Activated naive CD4-positive, alpha-beta T cell treated with anti-CD3 and anti-CD28 coated beads, Interleukin-2, amount 50 U/mL, for 24 hours (primary cell): ENCODE results near the gene LRRC53.

Experiments
- H3K27ac Mint-ChIP-seq: one replicate; pipeline ENCODE4 v1.8.0; 2021; ENCODE audit warnings: mild to moderate bottlenecking, mixed read lengths
- H3K27me3 Mint-ChIP-seq: one replicate; pipeline ENCODE4 v1.8.0; 2021; ENCODE audit warnings: mixed read lengths
- H3K36me3 Mint-ChIP-seq: one replicate; pipeline ENCODE4 v1.8.0; 2021; ENCODE audit warnings: mixed read lengths
- H3K4me1 Mint-ChIP-seq: one replicate; pipeline ENCODE4 v1.8.0; 2021; ENCODE audit warnings: mixed read lengths
- H3K4me3 Mint-ChIP-seq: one replicate; pipeline ENCODE4 v1.8.0; 2021; ENCODE audit warnings: mild to moderate bottlenecking, mixed read lengths
- H3K9me3 Mint-ChIP-seq: one replicate; pipeline ENCODE4 v1.8.0; 2021; ENCODE audit warnings: mixed read lengths

LRRC53 gene

DNA sequence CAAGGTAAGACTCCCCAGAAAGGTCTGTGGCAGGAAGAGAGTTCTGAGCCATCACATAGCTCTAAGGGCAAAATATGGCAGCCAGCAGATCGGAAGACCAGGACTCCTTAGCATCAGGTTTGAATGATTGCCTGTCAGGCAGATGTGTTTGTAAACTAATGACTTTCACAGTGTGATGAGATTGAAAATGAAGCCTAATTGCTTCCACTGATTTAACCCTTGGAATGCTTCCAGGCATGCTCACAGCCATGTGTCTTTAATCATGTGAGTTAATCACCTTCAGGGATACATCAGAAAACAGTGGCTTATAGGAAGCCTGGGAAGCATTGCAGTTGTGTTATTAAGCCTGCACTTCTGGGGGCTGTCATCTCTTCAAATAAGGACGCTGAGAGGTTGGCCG lies 82.8 kb downstream of the LRRC53 start:
- Mint-ChIP-seq H3K36me3 (no peaks in the 10 kb centered on the region), H3K4me3 (no peak overlapping the region), H3K27ac (no peak overlapping the region), H3K9me3 (no peaks in the 10 kb centered on the region), H3K27me3 (no peaks in the 10 kb centered on the region), H3K4me1 (no peaks in the 10 kb centered on the region)

- H3K9me3 Mint-ChIP-seq, result peaks cover 6% of the 10 kb centered on the region
- no peaks in the 10 kb centered on the region for H3K4me1 Mint-ChIP-seq
- H3K36me3 Mint-ChIP-seq, result no peaks in the 10 kb centered on the region
- no peak overlapping the region for H3K4me3 Mint-ChIP-seq
- peaks cover 1% of the 10 kb centered on the region for H3K27me3 Mint-ChIP-seq
- H3K27ac Mint-ChIP-seq, result no peak overlapping the region
Observed at GRCh38 chr1:74427681-74428080, 84.7 kb downstream of the LRRC53 start.

- Mint-ChIP-seq H3K9me3 (peaks cover 6% of the 10 kb centered on the region), H3K4me1 (no peaks in the 10 kb centered on the region), H3K36me3 (no peaks in the 10 kb centered on the region), H3K27ac (no peak overlapping the region), H3K4me3 (no peak overlapping the region), H3K27me3 (peaks cover 1% of the 10 kb centered on the region)
Observed at GRCh38 chr1:74426208-74426937, 86.0 kb downstream of the LRRC53 start.

DNA sequence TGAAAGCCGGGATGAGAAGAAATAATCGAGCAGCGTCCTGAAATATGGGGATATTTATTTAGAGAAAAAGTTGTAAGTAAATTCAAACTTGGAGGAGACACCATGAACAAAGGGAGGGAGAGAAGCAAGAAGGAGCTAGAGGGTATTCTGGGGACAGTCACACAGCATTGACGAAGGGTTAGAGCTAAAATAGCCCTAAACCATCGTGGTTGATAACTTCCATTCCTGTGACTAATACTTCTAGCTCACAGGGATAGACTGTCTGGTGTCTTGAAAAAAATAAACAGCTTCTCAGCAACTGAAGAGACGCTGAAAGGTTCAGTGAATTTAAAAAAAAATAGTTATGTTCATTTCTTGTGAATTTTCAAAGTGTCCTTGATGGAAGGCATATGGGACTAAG lies 86.7 kb downstream of the LRRC53 start:
- Mint-ChIP-seq H3K9me3 (peaks cover 6% of the 10 kb centered on the region), H3K27ac (no peak overlapping the region), H3K4me1 (no peaks in the 10 kb centered on the region), H3K4me3 (no peak overlapping the region), H3K27me3 (peaks cover 1% of the 10 kb centered on the region), H3K36me3 (no peaks in the 10 kb centered on the region)

- Mint-ChIP-seq H3K9me3 (peaks cover 6% of the 10 kb centered on the region), H3K4me1 (no peaks in the 10 kb centered on the region), H3K27me3 (peaks cover 1% of the 10 kb centered on the region), H3K4me3 (no peak overlapping the region), H3K36me3 (no peaks in the 10 kb centered on the region), H3K27ac (no peak overlapping the region)
Observed at GRCh38 chr1:74423471-74423870, 88.9 kb downstream of the LRRC53 start.

DNA sequence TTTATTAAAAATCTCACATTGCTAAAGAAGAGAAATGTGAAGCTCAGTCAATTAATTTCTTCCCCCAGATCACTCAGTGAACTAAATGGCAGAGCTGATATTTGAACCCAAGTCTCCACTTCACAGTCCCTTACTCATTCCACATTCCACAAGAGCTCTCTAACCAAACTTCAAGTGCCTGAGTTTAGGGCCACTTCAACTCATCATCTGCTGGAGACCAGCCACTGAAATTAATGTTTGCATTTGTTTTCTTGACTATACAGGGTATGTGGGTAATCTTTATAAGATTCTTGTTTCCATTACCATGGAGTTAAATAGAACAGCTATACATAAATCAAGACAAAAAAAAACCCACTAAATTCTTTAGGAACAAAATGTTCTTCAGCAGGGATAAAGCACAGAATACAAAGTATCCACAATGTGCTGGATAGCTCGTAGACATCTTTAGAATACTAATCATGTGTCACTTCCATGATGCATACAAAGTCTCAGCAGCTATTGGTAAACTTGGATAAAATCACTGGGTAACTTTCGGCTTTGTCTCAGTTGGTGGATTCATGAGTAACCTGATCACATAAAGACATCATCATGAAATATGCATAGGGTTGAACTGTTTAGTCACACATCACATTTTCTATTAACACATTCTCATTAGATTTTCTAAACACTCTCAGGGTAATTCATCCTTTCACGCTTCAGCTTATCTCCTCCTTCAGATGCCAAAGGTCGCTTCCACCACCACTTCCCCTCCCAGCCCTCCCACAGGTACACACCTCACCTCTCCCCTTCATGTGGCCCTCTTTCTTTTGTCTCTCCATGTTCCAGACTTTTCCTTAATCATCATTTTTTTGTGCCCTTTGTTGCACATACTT lies 89.8 kb downstream of the LRRC53 start:
- Mint-ChIP-seq H3K36me3 (no peaks in the 10 kb centered on the region), H3K27ac (no peak overlapping the region), H3K4me1 (no peaks in the 10 kb centered on the region), H3K27me3 (peaks cover 1% of the 10 kb centered on the region), H3K4me3 (no peak overlapping the region), H3K9me3 (peaks cover 6% of the 10 kb centered on the region)

DNA sequence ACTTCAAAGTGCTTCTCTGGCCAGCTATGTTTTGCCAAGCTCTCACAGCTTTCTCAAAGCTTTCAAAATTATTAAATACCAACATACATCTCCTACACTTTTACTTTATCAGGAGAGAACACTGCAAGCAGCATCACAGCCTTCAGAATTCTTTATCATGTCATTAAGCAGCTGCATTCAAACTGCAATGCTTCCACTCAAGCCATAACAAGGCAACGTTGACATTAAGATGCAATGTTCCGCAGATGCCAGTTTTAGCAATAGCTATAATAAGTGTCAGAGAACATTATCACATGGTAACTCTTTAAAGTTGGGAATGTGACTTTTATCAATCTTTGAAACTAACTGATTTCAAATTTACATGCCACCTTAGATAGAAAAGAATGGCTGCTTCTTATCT lies 91.9 kb downstream of the LRRC53 start:
- H3K27ac Mint-ChIP-seq, result no peak overlapping the region
- no peaks in the 10 kb centered on the region for H3K36me3 Mint-ChIP-seq
- H3K27me3 Mint-ChIP-seq, result peaks cover 1% of the 10 kb centered on the region
- H3K4me3 Mint-ChIP-seq, result no peak overlapping the region
- H3K4me1 Mint-ChIP-seq, result no peaks in the 10 kb centered on the region
- H3K9me3 Mint-ChIP-seq, result peaks cover 6% of the 10 kb centered on the region
